Activated T-helper 17 cell treated with anti-CD3 and anti-CD28 coated beads, Interleukin-2, amount 50 U/mL, for 72 hours (primary cell): ENCODE data around the gene ATP6V1G2. TPM values are rescaled to one million over a fixed set of nuclear protein-coding genes. Genes with fewer than 3 reads are reported as not detected.
A peak's percentile ranks its signal among the peaks of the same experiment; 100 is the strongest.

ENCODE experiments used
- ATAC-seq: fragments of 150-1000 bp; cut with Tn5 transposase; replicated peaks from 2 replicates; pipeline ENCODE4 v1.10.0; 2021; ENCODE audit warnings: mild to moderate bottlenecking, moderate library complexity
- H3K27ac Mint-ChIP-seq: one replicate; pipeline ENCODE4 v1.8.0; 2022; ENCODE audit warnings: mixed read lengths
- H3K27me3 Mint-ChIP-seq: one replicate; pipeline ENCODE4 v1.8.0; 2022; ENCODE audit warnings: mixed read lengths
- H3K36me3 Mint-ChIP-seq: one replicate; pipeline ENCODE4 v1.8.0; 2022; ENCODE audit warnings: low read depth, mild to moderate bottlenecking, mixed read lengths
- H3K4me1 Mint-ChIP-seq: one replicate; pipeline ENCODE4 v1.8.0; 2022; ENCODE audit warnings: mixed read lengths
- H3K4me3 Mint-ChIP-seq: one replicate; pipeline ENCODE4 v1.8.0; 2022; ENCODE audit warnings: mild to moderate bottlenecking, mixed read lengths
- H3K9me3 Mint-ChIP-seq: one replicate; pipeline ENCODE4 v1.8.0; 2022; ENCODE audit warnings: mixed read lengths
- total RNA-seq, 2 donors: library from RNA; stranded (reverse); gene quantifications; one replicate each; pipeline ENCODE4 v1.2.3, GENCODE V29; 2022

Gene ATP6V1G2
- total RNA-seq, 2 donors from 2014 or later, result 2.1 to 2.4 TPM

DNA sequence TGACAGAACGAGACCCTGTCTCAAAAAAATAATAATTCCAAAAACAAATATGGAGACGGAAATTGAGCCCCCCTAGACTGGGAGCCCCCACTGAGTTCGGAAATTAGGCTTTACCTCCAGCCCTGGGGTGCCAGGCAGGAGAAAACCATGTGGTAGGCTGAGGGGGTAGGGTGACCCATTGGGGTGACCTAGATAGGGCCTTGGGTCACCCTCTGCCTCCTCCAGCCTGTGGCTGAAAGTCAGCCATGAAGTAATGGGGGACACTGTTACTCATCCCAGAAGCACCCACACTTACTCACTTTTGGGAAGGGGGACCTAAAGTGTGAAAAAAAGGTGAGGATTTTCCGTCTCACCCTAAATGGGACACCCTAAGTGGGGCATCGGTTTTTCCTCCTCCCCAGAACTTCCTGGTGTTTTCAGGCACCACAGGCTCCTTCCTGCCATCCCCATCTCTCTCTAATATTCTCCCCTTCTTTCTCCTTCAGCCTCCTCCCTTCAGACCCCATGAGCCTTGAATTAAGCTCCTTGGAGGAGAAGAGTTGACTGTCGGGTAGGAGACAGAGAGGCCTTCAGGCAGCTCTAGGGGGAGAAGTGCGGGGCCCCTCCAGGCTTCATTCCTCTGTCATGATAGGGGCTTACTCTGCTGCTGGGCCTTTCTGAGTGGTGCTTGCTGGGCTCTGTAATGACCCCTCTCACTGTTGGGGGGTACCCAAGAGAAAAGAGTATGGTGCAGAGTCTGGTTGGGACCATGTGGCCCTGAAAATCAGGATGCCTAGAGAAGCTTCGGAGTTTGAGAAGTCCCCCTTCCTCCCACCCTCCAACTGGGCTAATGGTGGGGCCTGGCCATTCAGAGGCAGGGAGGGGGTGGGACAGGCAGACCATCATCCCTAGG lies 33.4 kb upstream of the ATP6V1G2 start:
- H3K4me3 Mint-ChIP-seq, result peak overlapping the region; percentile 100
- H3K27ac Mint-ChIP-seq, result peak overlapping the region; percentile 99
- peak; percentile 49 for ATAC-seq
- peaks cover 5% of the 10 kb centered on the region for H3K9me3 Mint-ChIP-seq
- H3K4me1 Mint-ChIP-seq, result peaks cover 22% of the 10 kb centered on the region
- no peaks in the 10 kb centered on the region for H3K27me3 Mint-ChIP-seq
- H3K36me3 Mint-ChIP-seq, result peaks cover 83% of the 10 kb centered on the region

DNA sequence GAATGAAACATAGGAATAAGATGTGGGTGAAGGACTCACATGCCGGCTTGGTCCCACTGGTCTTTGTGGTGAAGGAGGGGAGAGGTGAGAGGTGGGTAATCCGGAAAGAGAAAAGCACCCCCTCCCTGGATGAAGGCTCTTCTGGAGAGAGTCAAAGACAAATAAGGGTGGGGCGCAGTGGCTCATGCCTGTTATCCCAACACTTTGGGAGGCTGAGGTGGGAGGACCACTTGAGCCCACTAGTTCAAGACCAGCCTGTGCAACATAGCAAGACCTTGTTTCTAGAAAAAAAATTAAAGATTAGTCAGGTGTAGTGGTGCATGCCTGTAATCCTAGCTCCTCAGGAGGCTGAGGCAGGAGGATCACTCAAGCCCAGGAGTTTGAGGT lies 32.7 kb upstream of the ATP6V1G2 start:
- peaks cover 89% of the 10 kb centered on the region for H3K36me3 Mint-ChIP-seq
- H3K27me3 Mint-ChIP-seq, result no peaks in the 10 kb centered on the region
- peak overlapping the region; percentile 99 for H3K27ac Mint-ChIP-seq
- peaks cover 22% of the 10 kb centered on the region for H3K4me1 Mint-ChIP-seq
- H3K9me3 Mint-ChIP-seq, result peaks cover 5% of the 10 kb centered on the region
- peak overlapping the region; percentile 100 for H3K4me3 Mint-ChIP-seq
- no peak for ATAC-seq

GRCh38 chr6:31578184-31579118 lies 32.0 kb upstream of the ATP6V1G2 start:
- ATAC-seq, result no peak
- no peaks in the 10 kb centered on the region for H3K27me3 Mint-ChIP-seq
- H3K9me3 Mint-ChIP-seq, result peaks cover 5% of the 10 kb centered on the region
- H3K4me1 Mint-ChIP-seq, result peaks cover 25% of the 10 kb centered on the region
- H3K4me3 Mint-ChIP-seq, result peak overlapping the region; percentile 100
- H3K36me3 Mint-ChIP-seq, result peaks cover 96% of the 10 kb centered on the region
- peak overlapping the region; percentile 99 for H3K27ac Mint-ChIP-seq

DNA sequence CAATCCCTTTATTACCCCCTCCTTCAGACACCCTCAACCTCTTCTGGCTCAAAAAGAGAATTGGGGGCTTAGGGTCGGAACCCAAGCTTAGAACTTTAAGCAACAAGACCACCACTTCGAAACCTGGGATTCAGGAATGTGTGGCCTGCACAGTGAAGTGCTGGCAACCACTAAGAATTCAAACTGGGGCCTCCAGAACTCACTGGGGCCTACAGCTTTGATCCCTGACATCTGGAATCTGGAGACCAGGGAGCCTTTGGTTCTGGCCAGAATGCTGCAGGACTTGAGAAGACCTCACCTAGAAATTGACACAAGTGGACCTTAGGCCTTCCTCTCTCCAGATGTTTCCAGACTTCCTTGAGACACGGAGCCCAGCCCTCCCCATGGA lies 31.2 kb upstream of the ATP6V1G2 start:
- Mint-ChIP-seq H3K4me1 (peaks cover 25% of the 10 kb centered on the region), H3K4me3 (peak overlapping the region; percentile 100), H3K27me3 (no peaks in the 10 kb centered on the region), H3K36me3 (peaks cover 98% of the 10 kb centered on the region), H3K27ac (peak overlapping the region; percentile 97), H3K9me3 (peaks cover 5% of the 10 kb centered on the region)
- ATAC-seq, result no peak

GRCh38 chr6:31576897-31577578 lies 30.6 kb upstream of the ATP6V1G2 start:
- Mint-ChIP-seq H3K4me3 (peak overlapping the region; percentile 100), H3K36me3 (peaks cover 100% of the 10 kb centered on the region), H3K9me3 (peaks cover 5% of the 10 kb centered on the region), H3K27ac (peak overlapping the region; percentile 97), H3K27me3 (no peaks in the 10 kb centered on the region), H3K4me1 (peaks cover 31% of the 10 kb centered on the region)
- peak; percentile 12 for ATAC-seq

- H3K4me3 Mint-ChIP-seq, result peak overlapping the region; percentile 100
- peaks cover 37% of the 10 kb centered on the region for H3K4me1 Mint-ChIP-seq
- no peak for ATAC-seq
- peaks cover 5% of the 10 kb centered on the region for H3K9me3 Mint-ChIP-seq
- no peaks in the 10 kb centered on the region for H3K27me3 Mint-ChIP-seq
- H3K36me3 Mint-ChIP-seq, result peaks cover 95% of the 10 kb centered on the region
- H3K27ac Mint-ChIP-seq, result peak overlapping the region; percentile 97
Observed at GRCh38 chr6:31575952-31576685, 29.7 kb upstream of the ATP6V1G2 start.

- peaks cover 5% of the 10 kb centered on the region for H3K9me3 Mint-ChIP-seq
- H3K36me3 Mint-ChIP-seq, result peaks cover 88% of the 10 kb centered on the region
- H3K27me3 Mint-ChIP-seq, result no peaks in the 10 kb centered on the region
- peak; percentile 29 for ATAC-seq
- H3K27ac Mint-ChIP-seq, result peak within 1 kb of the TSS; percentile 97
- H3K4me1 Mint-ChIP-seq, result peaks cover 42% of the 10 kb centered on the region
- H3K4me3 Mint-ChIP-seq, result peak within 1 kb of the TSS; percentile 100
Observed at GRCh38 chr6:31575335-31575901, 29.0 kb upstream of the ATP6V1G2 start, which contains the start of gene TNF. TSS of gene TNF (plus strand) at chr6:31575565. CDS start at chr6:31575742, 177 bp downstream.

DNA sequence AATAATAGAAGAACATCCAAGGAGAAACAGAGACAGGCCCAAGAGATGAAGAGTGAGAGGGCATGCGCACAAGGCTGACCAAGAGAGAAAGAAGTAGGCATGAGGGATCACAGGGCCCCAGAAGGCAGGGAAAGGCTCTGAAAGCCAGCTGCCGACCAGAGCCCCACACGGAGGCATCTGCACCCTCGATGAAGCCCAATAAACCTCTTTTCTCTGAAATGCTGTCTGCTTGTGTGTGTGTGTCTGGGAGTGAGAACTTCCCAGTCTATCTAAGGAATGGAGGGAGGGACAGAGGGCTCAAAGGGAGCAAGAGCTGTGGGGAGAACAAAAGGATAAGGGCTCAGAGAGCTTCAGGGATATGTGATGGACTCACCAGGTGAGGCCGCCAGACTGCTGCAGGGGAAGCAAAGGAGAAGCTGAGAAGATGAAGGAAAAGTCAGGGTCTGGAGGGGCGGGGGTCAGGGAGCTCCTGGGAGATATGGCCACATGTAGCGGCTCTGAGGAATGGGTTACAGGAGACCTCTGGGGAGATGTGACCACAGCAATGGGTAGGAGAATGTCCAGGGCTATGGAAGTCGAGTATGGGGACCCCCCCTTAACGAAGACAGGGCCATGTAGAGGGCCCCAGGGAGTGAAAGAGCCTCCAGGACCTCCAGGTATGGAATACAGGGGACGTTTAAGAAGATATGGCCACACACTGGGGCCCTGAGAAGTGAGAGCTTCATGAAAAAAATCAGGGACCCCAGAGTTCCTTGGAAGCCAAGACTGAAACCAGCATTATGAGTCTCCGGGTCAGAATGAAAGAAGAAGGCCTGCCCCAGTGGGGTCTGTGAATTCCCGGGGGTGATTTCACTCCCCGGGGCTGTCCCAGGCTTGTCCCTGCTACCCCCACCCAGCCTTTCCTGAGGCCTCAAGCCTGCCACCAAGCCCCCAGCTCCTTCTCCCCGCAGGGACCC lies 28.0 kb upstream of the ATP6V1G2 start:
- Mint-ChIP-seq H3K4me3 (peak overlapping the region; percentile 100), H3K36me3 (peaks cover 78% of the 10 kb centered on the region), H3K27ac (peak overlapping the region; percentile 97), H3K27me3 (no peaks in the 10 kb centered on the region), H3K4me1 (peaks cover 45% of the 10 kb centered on the region), H3K9me3 (peaks cover 5% of the 10 kb centered on the region)
- ATAC-seq, result peak; percentile 8

DNA sequence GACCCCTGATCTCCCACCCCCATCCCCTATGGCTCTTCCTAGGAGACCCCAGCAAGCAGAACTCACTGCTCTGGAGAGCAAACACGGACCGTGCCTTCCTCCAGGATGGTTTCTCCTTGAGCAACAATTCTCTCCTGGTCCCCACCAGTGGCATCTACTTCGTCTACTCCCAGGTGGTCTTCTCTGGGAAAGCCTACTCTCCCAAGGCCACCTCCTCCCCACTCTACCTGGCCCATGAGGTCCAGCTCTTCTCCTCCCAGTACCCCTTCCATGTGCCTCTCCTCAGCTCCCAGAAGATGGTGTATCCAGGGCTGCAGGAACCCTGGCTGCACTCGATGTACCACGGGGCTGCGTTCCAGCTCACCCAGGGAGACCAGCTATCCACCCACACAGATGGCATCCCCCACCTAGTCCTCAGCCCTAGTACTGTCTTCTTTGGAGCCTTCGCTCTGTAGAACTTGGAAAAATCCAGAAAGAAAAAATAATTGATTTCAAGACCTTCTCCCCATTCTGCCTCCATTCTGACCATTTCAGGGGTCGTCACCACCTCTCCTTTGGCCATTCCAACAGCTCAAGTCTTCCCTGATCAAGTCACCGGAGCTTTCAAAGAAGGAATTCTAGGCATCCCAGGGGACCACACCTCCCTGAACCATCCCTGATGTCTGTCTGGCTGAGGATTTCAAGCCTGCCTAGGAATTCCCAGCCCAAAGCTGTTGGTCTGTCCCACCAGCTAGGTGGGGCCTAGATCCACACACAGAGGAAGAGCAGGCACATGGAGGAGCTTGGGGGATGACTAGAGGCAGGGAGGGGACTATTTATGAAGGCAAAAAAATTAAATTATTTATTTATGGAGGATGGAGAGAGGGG lies 27.1 kb upstream of the ATP6V1G2 start:
- H3K4me1 Mint-ChIP-seq, result peaks cover 45% of the 10 kb centered on the region
- H3K4me3 Mint-ChIP-seq, result peak overlapping the region; percentile 100
- no peaks in the 10 kb centered on the region for H3K27me3 Mint-ChIP-seq
- H3K27ac Mint-ChIP-seq, result peak overlapping the region; percentile 97
- ATAC-seq, result no peak
- peaks cover 69% of the 10 kb centered on the region for H3K36me3 Mint-ChIP-seq
- peaks cover 5% of the 10 kb centered on the region for H3K9me3 Mint-ChIP-seq

DNA sequence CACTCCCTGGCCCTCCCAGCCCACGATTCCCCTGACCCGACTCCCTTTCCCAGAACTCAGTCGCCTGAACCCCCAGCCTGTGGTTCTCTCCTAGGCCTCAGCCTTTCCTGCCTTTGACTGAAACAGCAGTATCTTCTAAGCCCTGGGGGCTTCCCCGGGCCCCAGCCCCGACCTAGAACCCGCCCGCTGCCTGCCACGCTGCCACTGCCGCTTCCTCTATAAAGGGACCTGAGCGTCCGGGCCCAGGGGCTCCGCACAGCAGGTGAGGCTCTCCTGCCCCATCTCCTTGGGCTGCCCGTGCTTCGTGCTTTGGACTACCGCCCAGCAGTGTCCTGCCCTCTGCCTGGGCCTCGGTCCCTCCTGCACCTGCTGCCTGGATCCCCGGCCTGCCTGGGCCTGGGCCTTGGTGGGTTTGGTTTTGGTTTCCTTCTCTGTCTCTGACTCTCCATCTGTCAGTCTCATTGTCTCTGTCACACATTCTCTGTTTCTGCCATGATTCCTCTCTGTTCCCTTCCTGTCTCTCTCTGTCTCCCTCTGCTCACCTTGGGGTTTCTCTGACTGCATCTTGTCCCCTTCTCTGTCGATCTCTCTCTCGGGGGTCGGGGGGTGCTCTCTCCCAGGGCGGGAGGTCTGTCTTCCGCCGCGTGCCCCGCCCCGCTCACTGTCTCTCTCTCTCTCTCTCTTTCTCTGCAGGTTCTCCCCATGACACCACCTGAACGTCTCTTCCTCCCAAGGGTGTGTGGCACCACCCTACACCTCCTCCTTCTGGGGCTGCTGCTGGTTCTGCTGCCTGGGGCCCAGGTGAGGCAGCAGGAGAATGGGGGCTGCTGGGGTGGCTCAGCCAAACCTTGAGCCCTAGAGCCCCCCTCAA lies 25.9 kb upstream of the ATP6V1G2 start, which contains the start of gene LTA:
Gene LTA (plus strand): TSS at position 249 of the 871 bp plus-strand sequence. CDS start 454 bp downstream, at position 703.
- H3K9me3 Mint-ChIP-seq, result peaks cover 5% of the 10 kb centered on the region
- peak within 1 kb of the TSS; percentile 97 for H3K27ac Mint-ChIP-seq
- peaks cover 52% of the 10 kb centered on the region for H3K4me1 Mint-ChIP-seq
- peak within 1 kb of the TSS; percentile 100 for H3K4me3 Mint-ChIP-seq
- no peaks in the 10 kb centered on the region for H3K27me3 Mint-ChIP-seq
- H3K36me3 Mint-ChIP-seq, result peaks cover 69% of the 10 kb centered on the region
- peak; percentile 59 for ATAC-seq
